Stomach (tissue), 4 donors: Measurements from ENCODE around the gene TMEM50A.

Experiments used
- POLR2A ChIP-seq, 4 donors: fragments of 450-650 bp; IDR thresholded peaks; one replicate each; pipeline ENCODE4 v1.6.1; 2016; ENCODE audit warnings: antibody characterized with exemption in 4 of 4, control low read depth in 2 of 4, mild to moderate bottlenecking in 1 of 4, moderate library complexity in 1 of 4
- POLR2AphosphoS5 ChIP-seq, 3 donors: sonication (generic); formaldehyde crosslinking; IDR thresholded peaks; one replicate each; pipeline ENCODE4 v1.6.1; 2016; ENCODE audit warnings: antibody characterized with exemption in 3 of 3
- TF ChIP-seq, protein P1 (sequence below), 7 experiments: fragments of 450-650 bp in 4 of 7; fragments of 200-600 bp in 3 of 7; sonication (generic) in 3 of 7; IDR thresholded peaks; one replicate each; pipeline ENCODE4 v1.5.1; 2016 to 2019; ENCODE audit warnings: antibody characterized with exemption in 7 of 7, control low read depth in 2 of 7, mild to moderate bottlenecking in 1 of 7

DNA sequence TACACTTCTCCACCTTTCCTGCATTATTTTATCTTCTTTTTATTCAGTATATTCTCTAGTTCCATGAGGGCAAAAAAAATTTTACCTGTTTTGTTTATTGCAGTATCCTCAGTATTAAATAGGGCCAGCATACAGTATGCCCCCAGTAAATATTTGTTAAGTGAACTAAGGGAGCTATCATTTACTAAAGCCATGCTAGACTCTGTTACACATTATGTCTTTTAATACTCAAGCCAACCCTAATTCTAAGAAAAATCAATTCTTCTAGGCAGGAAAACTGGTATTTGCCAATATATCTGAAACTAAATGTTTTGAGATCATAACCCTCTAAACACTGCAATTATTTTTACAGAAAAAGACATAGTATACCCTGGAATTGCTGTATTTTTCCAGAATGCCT, 18.3 kb downstream of the TMEM50A start:
- TF ChIP-seq, protein P1, sequence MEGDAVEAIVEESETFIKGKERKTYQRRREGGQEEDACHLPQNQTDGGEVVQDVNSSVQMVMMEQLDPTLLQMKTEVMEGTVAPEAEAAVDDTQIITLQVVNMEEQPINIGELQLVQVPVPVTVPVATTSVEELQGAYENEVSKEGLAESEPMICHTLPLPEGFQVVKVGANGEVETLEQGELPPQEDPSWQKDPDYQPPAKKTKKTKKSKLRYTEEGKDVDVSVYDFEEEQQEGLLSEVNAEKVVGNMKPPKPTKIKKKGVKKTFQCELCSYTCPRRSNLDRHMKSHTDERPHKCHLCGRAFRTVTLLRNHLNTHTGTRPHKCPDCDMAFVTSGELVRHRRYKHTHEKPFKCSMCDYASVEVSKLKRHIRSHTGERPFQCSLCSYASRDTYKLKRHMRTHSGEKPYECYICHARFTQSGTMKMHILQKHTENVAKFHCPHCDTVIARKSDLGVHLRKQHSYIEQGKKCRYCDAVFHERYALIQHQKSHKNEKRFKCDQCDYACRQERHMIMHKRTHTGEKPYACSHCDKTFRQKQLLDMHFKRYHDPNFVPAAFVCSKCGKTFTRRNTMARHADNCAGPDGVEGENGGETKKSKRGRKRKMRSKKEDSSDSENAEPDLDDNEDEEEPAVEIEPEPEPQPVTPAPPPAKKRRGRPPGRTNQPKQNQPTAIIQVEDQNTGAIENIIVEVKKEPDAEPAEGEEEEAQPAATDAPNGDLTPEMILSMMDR (IDR thresholded peaks at IDR 0.05), result no peak
- TF ChIP-seq POLR2A (IDR thresholded peaks at IDR 0.05) (no peak), POLR2AphosphoS5 (IDR thresholded peaks at IDR 0.05) (no peak)
